SJSA1 (cell line): ENCODE data around the gene MAST3. TPM values are rescaled to one million over a fixed set of nuclear protein-coding genes. Genes with fewer than 3 reads are reported as not detected.

Experiments
- DNase-seq, 2 experiments: peaks; one replicate each; pipeline ENCODE4 v3.0.0-alpha.2; 2015 to 2020; ENCODE audit warnings: low spot score in 2 of 2, low read depth in 1 of 2
- H3K27ac ChIP-seq: fragments of 250-450 bp; sonication (Bioruptor Pico); 2 replicates; pipeline ENCODE4 v1.5.1; 2020; ENCODE audit warnings: mild to moderate bottlenecking, moderate library complexity
- H3K27me3 ChIP-seq: fragments of 250-450 bp; sonication (Bioruptor Pico); replicated peaks from 2 replicates; pipeline ENCODE4 v1.5.1; 2020; ENCODE audit warnings: mild to moderate bottlenecking, moderate library complexity
- H3K36me3 ChIP-seq: fragments of 250-450 bp; sonication (Bioruptor Pico); 2 replicates; pipeline ENCODE4 v1.5.1; 2020; ENCODE audit warnings: mild to moderate bottlenecking
- H3K4me1 ChIP-seq: fragments of 250-450 bp; sonication (Bioruptor Pico); replicated peaks from 2 replicates; pipeline ENCODE4 v1.6.1; 2021; ENCODE audit warnings: mild to moderate bottlenecking
- H3K4me3 ChIP-seq: fragments of 250-450 bp; sonication (Bioruptor Pico); 2 replicates; pipeline ENCODE4 v1.5.1; 2020; ENCODE audit warnings: mild to moderate bottlenecking
- H3K9me3 ChIP-seq: fragments of 250-450 bp; sonication (Bioruptor Pico); replicated peaks from 2 replicates; pipeline ENCODE4 v1.5.1; 2020; ENCODE audit warnings: mild to moderate bottlenecking
- total RNA-seq: library from RNA; depleted of rRNA; stranded (reverse); fragments of >200 nt; shearing (Covaris generic); gene quantifications from 2 replicates; pipeline ENCODE4 v1.2.3, GENCODE V29; 2014

Gene MAST3
- total RNA-seq, 1 experiment from 2014 or later: 2.3 TPM

DNA sequence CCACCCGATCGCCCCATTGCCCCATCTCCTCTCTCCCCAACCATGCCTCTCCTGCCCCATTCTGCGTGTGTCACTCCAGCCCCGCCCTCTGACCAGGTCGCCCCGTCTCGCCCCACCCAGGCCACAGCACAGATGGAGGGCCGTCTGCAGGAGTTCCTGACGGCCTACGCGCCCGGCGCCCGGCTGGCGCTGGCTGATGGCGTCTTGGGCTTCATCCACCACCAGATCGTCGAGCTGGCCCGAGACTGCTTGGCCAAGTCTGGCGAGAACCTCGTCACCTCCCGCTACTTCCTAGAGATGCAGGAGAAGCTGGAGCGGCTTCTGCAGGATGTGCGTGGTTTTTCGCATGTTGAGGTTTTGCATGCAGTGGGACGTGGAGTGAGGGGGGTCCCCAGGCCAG lies 26.2 kb downstream of the MAST3 start:
- DNase-seq: no peak

DNA sequence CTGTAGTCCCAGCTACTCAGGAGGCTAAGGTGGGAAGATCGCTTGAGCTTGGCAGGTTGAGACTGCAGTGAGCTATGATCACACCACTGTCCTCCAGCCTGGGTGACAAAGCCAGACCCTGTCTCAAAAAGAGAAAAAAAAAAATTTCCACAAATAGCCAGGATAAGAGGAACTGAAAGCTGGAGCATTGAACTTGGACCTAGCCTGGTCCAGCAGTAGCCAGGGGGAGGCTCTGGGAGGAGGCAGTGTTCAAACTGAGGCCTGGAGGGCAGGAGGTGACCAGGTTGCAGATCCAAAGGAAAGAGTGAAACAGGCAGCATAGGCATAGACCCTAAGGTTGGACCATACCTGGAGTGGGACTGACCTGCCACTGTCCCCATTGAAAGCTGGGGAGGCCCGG lies 28.5 kb downstream of the MAST3 start:
- Histone ChIP-seq H3K4me3 (no peak overlapping the region), H3K27me3 (no peaks in the 10 kb centered on the region), H3K36me3 (peaks cover 8% of the 10 kb centered on the region), H3K9me3 (no peaks in the 10 kb centered on the region), H3K4me1 (no peaks in the 10 kb centered on the region), H3K27ac (no peak overlapping the region)
- DNase-seq: no peak

More for the DNA sequence above, 26.2 kb downstream of the MAST3 start:
- Histone ChIP-seq H3K27me3 (no peaks in the 10 kb centered on the region), H3K4me1 (no peaks in the 10 kb centered on the region), H3K36me3 (peaks cover 8% of the 10 kb centered on the region), H3K4me3 (no peak overlapping the region), H3K9me3 (no peaks in the 10 kb centered on the region), H3K27ac (no peak overlapping the region)

DNA sequence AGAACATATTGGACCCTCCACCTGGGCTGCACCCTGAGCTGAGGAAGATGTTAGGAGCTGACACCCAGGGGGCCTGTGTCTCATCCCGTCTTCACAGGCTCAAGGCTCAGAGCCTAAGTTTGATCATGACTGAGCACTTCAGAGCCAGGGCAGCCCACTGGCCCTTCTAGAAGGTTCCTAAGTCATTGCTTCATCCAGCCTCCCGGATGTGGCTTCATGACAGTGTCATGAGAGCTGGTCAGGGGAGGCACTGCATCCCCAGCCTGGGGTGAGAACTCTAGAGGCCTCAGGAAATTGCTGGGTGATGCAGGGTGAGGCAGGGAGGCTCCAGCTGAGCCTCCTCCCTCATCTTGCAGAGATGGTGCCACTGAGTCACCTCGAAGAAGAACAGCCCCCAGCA lies 30.5 kb downstream of the MAST3 start:
- Histone ChIP-seq H3K27me3 (no peaks in the 10 kb centered on the region), H3K4me1 (no peaks in the 10 kb centered on the region), H3K4me3 (no peak overlapping the region), H3K36me3 (peaks cover 8% of the 10 kb centered on the region), H3K27ac (no peak overlapping the region), H3K9me3 (no peaks in the 10 kb centered on the region)
- DNase-seq: no peak

DNA sequence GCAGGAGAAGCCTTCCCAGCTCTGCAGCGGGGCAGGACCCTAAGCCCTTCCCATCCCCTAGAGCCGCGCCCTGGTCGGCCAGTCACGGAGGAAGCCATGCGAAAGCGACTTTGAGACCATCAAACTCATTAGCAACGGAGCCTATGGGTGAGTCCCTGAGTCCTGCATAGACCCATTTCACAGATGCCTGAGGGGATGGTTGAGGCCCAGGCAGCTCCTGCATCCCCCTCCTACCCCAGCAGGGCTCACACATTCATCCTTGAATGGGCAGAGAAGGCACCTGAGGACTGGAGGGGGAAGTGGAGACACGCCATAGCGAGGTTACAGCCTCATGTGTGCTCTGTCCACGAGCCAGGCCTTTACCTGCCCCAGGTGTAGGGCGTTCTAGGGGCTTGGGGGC lies 31.2 kb downstream of the MAST3 start:
- H3K4me3 ChIP-seq: no peak overlapping the region
- H3K9me3 ChIP-seq: no peaks in the 10 kb centered on the region
- H3K4me1 ChIP-seq: no peaks in the 10 kb centered on the region
- H3K36me3 ChIP-seq: peaks cover 5% of the 10 kb centered on the region; the same call in 1 of the 2 replicates
- DNase-seq: no peak
- no peaks in the 10 kb centered on the region for H3K27me3 ChIP-seq
- H3K27ac ChIP-seq: no peak overlapping the region

DNA sequence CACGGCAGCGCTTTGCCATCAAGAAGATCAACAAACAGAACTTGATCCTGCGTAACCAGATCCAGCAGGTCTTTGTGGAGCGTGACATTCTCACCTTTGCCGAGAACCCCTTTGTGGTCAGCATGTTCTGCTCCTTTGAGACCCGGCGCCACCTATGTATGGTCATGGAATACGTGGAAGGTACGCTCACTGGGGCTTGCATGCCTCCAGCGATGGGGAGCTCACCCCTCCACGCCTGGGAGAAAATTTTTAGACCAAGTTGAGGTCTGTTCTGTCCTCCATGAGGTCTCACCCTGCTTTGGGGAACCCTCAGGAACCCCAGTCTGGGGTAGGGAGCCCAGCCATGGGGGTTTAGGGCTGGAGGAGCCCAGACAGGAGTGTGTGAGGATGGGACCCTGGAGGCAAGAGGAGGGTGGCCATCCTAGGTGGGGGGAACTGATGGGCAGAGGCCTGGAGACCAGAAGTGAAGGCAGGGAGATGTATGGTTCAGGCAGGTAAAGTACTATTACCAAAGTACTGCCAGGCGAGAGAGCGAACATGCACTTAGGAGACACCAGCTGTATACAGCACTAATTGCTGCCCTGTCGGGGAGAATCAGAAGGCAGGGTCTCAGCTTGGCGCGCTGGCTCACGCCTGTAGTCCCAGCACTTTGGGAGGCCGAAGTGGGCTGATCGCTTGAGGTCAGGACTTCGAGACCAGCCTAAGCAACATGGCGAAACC lies 33.1 kb downstream of the MAST3 start:
- Histone ChIP-seq H3K27me3 (no peaks in the 10 kb centered on the region), H3K9me3 (no peaks in the 10 kb centered on the region), H3K36me3 (peaks cover 2% of the 10 kb centered on the region; the same call in 1 of the 2 replicates), H3K4me1 (no peaks in the 10 kb centered on the region), H3K27ac (no peak overlapping the region), H3K4me3 (no peak overlapping the region)
- no peak for DNase-seq

GRCh38 chr19:18131841-18132596 lies 34.4 kb downstream of the MAST3 start:
- Histone ChIP-seq H3K4me3 (no peak overlapping the region), H3K9me3 (no peaks in the 10 kb centered on the region), H3K27ac (no peak overlapping the region), H3K4me1 (no peaks in the 10 kb centered on the region), H3K27me3 (no peaks in the 10 kb centered on the region), H3K36me3 (no peaks in the 10 kb centered on the region; the same call in 1 of the 2 replicates)
- DNase-seq: no peak

DNA sequence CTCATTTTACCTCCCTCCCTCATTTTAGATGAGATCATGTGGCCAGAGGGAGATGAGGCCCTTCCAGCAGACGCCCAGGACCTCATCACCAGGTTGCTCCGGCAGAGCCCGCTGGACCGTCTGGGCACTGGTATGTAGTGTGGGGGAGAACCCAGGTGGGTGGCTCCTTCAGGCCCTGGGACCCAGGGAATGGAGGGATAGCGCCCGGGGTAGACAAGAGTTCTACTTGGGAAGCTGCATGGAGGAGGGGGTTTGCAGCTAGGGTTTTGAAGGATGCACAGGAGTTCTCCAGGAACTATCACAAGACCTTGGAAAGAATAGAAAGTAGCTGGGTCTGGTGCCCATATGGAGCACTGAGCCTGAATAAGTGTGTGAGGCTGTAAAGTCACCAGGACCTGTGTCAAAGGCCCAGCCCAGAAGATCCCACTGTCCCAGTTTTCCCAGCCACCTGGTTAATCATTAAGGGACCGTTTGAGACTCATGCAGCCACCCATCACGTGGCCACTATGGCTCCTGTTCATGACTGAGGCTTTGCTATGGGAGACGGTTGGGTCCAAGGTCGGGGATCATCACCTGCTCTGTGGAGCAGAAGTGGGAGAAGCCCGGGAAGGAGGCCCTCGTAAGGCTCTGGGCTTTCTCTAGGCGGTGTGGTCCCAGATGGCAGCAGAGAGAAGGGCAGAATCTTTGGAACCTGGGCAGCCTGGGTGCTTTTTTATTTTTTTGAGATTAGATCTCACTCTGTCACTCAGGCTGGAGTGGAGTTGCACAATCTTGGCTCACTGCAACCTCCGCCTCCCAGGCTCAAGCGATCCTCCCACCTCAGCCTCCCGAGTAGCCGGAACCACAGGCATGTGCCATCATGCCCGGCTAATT lies 38.4 kb downstream of the MAST3 start:
- DNase-seq: no peak
- Histone ChIP-seq H3K27me3 (no peaks in the 10 kb centered on the region), H3K27ac (no peak overlapping the region), H3K4me3 (no peak overlapping the region), H3K4me1 (no peaks in the 10 kb centered on the region), H3K36me3 (peaks cover 8% of the 10 kb centered on the region), H3K9me3 (no peaks in the 10 kb centered on the region)

GRCh38 chr19:18137242-18137641 lies 39.7 kb downstream of the MAST3 start:
- no peaks in the 10 kb centered on the region for H3K9me3 ChIP-seq
- no peak overlapping the region for H3K27ac ChIP-seq
- H3K4me3 ChIP-seq: no peak overlapping the region
- H3K36me3 ChIP-seq: peaks cover 13% of the 10 kb centered on the region
- no peaks in the 10 kb centered on the region for H3K4me1 ChIP-seq
- no peak for DNase-seq
- no peaks in the 10 kb centered on the region for H3K27me3 ChIP-seq

GRCh38 chr19:18137657-18138339 lies 40.2 kb downstream of the MAST3 start:
- Histone ChIP-seq H3K36me3 (peaks cover 13% of the 10 kb centered on the region), H3K4me1 (no peaks in the 10 kb centered on the region), H3K27ac (no peak overlapping the region), H3K27me3 (no peaks in the 10 kb centered on the region), H3K4me3 (no peak overlapping the region), H3K9me3 (no peaks in the 10 kb centered on the region)
- no peak for DNase-seq

DNA sequence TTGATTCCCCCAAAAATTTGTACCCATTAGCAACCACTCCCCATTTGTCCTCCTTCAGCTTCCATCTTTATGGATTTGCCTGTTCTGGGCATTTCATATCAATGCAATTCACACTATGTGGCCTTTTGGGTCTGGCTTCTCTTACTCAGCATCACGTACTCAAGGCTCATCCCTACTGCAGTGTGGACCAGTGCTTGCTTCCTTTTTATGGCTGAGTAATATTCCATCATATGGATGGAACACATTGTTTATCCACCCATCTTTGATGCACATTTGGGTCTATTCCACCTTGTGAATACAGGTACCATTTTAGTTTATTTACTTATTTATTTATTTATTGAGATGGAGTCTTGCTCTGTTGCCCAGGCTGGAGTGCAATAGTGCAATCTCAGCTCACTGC lies 42.9 kb downstream of the MAST3 start:
- H3K27me3 ChIP-seq: no peaks in the 10 kb centered on the region
- H3K27ac ChIP-seq: no peak overlapping the region
- DNase-seq: no peak
- no peak overlapping the region for H3K4me3 ChIP-seq
- H3K4me1 ChIP-seq: no peaks in the 10 kb centered on the region
- no peaks in the 10 kb centered on the region for H3K9me3 ChIP-seq
- peaks cover 25% of the 10 kb centered on the region for H3K36me3 ChIP-seq

DNA sequence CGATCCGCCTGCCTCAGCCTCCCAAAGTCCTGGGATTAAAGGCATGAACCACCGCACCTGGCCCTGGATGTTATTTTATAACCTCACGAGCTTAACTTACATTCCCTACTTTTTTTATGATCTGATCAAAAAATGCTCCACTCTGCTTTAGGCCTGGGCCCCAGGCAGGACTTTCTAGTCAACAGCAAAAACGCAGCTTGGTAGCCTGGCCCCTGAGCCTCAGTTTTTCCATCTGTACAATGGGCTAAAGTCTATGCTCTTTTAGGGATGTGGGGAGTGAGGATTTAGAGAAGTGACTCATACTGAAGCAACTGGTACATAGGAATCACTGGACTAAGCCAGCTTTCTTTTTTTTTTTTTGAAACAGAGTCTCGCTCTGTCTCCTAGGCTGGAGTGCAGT lies 43.5 kb downstream of the MAST3 start:
- no peaks in the 10 kb centered on the region for H3K27me3 ChIP-seq
- no peak for DNase-seq

GRCh38 chr19:18143902-18144301 lies 46.3 kb downstream of the MAST3 start:
- H3K27me3 ChIP-seq: no peaks in the 10 kb centered on the region
- H3K4me3 ChIP-seq: no peak overlapping the region
- H3K9me3 ChIP-seq: no peaks in the 10 kb centered on the region
- peaks cover 28% of the 10 kb centered on the region for H3K36me3 ChIP-seq
- H3K27ac ChIP-seq: no peak overlapping the region
- DNase-seq: no peak
- H3K4me1 ChIP-seq: no peaks in the 10 kb centered on the region

More for the DNA sequence above, 43.5 kb downstream of the MAST3 start:
- Histone ChIP-seq H3K4me1 (no peaks in the 10 kb centered on the region), H3K9me3 (no peaks in the 10 kb centered on the region), H3K4me3 (no peak overlapping the region), H3K36me3 (peaks cover 28% of the 10 kb centered on the region), H3K27ac (no peak overlapping the region)

- no peak for DNase-seq
- no peaks in the 10 kb centered on the region for H3K27me3 ChIP-seq
- peaks cover 28% of the 10 kb centered on the region for H3K36me3 ChIP-seq
Observed at GRCh38 chr19:18144361-18144760, 46.8 kb downstream of the MAST3 start.

More at GRCh38 chr19:18144361-18144760, 46.8 kb downstream of the MAST3 start:
- H3K4me3 ChIP-seq: no peak overlapping the region
- H3K9me3 ChIP-seq: no peaks in the 10 kb centered on the region
- no peaks in the 10 kb centered on the region for H3K4me1 ChIP-seq
- H3K27ac ChIP-seq: no peak overlapping the region
